NCI-H82 (cell line): ENCODE measurements around the gene IFIT2.
"Not testable (repeated sequence)": the region's sequence is repeated elsewhere in the genome, so short reads cannot be mapped to it uniquely, and the experiment has no call there.

Experiments
- DNase-seq: peaks from one replicate; lab custom pipeline; 2025; lab: John Stamatoyannopoulos, UW

The IFIT2 gene

DNA sequence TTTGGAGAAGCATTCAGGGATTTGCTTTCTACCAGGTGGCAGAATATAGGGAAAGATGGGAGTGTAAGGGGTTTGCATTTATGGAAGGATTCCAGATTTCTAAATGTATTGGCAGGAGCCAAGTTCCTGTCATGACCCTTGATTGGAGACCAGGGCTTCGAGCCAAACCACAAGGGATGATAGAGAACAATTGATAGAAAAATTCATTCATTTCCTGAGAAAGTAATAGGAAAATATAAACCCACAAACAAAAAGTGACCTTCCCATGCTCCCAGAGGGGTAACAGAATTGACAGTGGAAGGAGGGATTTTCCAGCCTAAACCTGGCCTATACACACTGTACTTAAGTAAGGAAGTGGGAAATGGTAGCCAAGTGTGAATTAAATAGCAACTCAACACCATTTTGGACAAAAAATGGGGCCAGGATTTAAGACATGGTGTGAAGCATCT lies 22.4 kb upstream of the IFIT2 start:
- DNase-seq, result no peak

DNA sequence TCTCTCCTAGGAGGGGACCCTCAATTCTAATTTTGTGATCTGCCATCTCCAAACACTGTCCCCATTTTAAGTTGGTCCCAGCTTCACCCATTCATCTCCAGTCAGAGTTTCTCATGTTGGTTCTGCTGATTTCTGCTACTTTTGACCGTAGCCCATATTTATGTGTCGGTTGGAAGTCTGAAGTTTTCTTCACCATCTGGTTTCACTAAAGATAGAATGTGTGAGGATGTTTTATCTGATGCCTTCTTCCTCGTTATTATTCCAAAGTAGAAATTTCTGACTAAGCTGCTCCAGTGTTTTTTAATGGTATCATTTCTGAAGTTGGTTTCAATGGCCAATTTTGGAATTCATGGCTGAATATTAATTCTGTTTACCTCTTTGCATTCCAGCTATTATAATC lies 21.3 kb upstream of the IFIT2 start:
- no peak for DNase-seq

DNA sequence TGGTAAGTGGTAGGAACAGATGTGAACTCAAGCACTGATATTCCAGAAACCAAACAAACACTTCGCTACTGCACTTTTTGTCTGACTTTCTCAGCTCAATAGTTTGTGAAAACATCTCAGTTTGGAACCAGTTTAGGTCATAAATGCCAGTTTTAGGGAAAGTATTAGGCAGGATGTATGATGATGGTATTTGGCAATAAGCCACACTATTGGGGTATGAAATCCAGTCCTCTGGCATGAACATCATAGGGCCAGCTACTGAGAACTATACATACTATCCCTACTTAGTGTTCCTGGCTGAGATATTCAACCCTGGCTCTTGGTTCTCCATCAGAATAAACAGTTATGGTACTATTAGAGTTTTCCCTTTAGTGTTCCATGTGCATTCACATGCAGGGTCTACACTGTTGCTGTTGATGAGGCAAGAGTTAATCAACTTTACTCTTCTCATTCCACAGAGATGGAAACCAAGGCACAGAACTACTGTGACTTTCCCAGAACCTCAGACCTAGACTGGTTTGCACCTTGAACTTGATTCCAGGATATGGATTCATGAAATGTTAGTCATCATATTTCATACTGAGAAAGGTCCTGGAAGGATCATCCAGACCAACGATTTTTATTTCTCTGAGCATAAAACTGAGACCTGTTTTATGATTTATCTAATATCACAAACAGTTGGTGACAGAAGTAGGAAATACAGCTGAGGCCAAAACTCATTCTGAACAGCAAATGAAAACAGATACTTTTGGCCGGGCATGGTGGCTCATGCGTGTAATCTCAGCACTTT lies 20.0 kb upstream of the IFIT2 start:
- no peak for DNase-seq

DNA sequence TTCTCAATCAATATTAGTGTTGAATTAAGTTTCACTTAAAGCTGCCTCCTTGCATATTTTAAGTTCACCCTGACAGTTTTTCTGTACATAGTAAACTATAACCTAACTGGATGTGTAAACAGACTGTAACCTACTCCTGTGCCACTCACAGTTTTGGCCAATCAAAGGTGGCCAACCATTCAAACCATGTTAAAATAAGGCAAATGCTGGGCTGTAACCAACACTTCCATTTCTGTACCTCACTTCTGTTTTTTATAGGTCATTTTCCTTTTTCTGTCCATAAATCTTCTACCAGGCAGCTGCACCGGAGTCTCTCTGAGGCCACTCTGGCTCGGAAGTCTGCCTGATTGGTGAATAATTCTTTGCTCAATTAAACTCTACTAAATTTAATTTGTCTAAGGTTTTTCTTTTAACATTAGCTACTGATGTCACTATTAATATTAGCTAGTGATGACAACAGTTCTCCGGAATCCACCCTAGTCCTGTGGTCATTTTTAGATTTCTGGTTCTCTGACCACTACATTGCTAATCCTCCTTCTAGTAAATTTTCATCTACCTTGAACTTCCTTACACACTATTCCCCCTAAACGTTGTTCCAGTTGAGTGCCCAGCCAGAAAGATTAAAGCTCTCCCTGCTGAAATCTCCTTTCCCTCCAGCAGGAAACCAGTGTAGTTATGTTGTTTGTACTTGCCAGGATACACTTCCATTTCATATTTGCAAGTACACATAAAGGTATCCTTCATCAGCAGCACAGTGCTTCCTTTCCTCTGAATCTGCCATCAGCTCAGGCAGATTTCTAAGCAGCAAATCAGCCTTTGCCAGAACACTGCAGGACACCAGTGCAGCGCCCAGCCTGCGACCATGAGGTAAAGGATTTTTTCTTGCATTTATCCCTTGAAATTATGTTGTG lies 18.6 kb upstream of the IFIT2 start:
- peak; percentile 1 for DNase-seq

GRCh38 chr10:89283936-89284475 lies 17.8 kb upstream of the IFIT2 start:
- DNase-seq, result peak; percentile 1

- not testable (repeated sequence) for DNase-seq
Observed at GRCh38 chr10:89284711-89285110, 17.1 kb upstream of the IFIT2 start.

GRCh38 chr10:89285303-89285702 lies 16.5 kb upstream of the IFIT2 start:
- not testable (repeated sequence) for DNase-seq

DNA sequence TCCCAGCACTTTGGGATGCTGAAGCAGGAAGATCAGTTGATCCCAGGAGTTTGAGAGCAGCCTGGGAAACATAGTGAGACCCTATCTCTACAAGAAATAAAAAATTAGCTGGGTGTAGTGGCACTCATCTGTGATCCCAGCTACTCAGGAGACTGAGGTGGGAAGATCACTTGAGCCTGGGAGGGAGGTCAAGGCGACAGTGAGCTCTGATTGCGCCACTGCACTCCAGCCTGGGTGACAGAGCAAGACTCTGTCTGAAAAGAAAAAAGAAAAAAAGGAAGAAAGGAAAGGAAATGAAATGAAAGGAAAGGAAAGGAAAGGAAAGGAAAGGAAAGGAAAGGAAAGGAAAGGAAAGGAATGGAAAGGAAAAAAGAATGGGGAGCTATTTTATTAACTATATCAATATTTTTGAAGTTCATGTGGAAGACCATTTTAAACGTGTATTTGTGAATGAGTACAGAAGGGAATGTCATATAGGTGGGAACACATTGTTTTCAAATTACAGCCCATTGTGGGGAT lies 7.1 kb upstream of the IFIT2 start:
- no peak for DNase-seq

GRCh38 chr10:89295597-89295996 lies 6.2 kb upstream of the IFIT2 start:
- DNase-seq, result no peak

GRCh38 chr10:89296220-89296648 lies 5.6 kb upstream of the IFIT2 start:
- DNase-seq, result no peak

DNA sequence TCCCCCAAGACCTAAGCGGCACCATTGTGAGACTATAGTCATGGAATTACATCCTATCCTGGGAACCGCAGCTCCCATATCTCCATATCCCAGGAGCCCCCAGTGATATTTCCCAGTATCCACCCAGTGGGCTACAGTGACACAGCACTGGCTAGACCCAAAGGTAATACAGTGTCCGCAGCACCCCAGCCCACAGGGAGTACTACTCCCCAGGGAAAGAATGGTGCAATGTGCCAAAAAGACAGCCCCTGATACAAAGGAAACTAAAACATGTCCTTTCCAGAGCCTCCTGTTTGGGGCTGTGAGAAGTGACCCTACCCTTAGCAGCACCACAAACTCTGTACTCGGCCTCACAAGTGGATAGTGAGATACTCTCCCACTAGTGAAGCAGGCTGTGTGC lies 4.5 kb upstream of the IFIT2 start:
- DNase-seq, result no peak

GRCh38 chr10:89297791-89298190 lies 4.1 kb upstream of the IFIT2 start:
- no peak for DNase-seq

GRCh38 chr10:89299031-89299430 lies 2.8 kb upstream of the IFIT2 start:
- no peak for DNase-seq

GRCh38 chr10:89301232-89301631 lies 614 bp upstream of the IFIT2 start:
- no peak for DNase-seq

DNA sequence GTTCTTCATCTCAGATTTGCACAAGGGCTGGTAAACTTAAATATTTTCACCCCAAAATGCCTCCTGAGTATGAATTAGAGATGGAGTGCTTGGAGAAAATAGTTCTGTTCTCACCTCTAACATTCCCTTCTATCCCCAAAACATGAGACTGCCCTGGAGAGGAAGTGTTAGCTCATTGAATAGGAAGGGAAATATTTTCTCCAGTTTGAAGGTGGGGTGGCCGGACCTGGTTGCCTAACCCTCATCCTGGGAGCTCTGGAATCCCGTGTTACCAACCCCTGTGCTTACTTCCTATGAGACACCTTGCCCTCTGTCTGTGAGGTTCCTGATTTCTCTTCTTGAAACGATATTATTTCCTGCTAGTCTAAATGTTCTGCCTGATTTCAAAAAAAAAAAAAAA lies 779 bp downstream of the IFIT2 start:
- DNase-seq, result no peak

GRCh38 chr10:89303161-89303560 lies 1.3 kb downstream of the IFIT2 start:
- DNase-seq, result no peak

GRCh38 chr10:89304026-89304425 lies 2.2 kb downstream of the IFIT2 start:
- DNase-seq, result no peak

DNA sequence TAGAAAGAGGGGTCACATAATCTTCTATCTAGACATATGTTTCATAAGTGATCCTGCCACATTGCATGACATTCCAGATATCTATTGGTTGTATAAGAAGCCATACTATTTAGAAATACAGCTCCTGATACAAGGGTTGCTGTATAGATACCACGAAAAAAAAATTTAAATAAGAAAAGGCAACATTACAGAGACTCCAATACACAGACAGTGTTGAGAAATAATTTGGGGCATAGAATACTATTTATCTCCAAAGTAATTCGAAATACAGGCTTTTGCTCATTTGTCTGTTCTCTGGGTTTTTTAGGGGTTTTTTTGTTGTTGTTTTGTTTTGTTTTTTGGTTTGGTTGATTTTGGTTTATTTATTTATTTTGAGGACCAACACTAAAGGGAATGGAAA lies 2.6 kb downstream of the IFIT2 start:
- no peak for DNase-seq

GRCh38 chr10:89304925-89305324 lies 3.1 kb downstream of the IFIT2 start:
- DNase-seq, result no peak

DNA sequence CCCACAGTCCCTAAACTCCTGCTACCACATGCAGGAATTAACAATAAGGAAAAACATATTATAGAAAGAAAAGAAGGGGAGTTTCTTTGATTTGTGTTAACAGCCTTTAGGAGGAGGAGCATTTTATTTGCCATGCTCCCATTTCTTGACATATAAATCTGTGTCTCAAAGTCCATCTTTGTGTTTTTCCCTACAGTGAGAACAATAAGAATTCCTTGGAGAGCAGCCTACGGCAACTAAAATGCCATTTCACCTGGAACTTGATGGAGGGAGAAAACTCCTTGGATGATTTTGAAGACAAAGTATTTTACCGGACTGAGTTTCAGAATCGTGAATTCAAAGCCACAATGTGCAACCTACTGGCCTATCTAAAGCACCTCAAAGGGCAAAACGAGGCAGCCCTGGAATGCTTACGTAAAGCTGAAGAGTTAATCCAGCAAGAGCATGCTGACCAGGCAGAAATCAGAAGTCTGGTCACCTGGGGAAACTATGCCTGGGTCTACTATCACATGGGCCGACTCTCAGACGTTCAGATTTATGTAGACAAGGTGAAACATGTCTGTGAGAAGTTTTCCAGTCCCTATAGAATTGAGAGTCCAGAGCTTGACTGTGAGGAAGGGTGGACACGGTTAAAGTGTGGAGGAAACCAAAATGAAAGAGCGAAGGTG lies 4.1 kb downstream of the IFIT2 start:
- no peak for DNase-seq

DNA sequence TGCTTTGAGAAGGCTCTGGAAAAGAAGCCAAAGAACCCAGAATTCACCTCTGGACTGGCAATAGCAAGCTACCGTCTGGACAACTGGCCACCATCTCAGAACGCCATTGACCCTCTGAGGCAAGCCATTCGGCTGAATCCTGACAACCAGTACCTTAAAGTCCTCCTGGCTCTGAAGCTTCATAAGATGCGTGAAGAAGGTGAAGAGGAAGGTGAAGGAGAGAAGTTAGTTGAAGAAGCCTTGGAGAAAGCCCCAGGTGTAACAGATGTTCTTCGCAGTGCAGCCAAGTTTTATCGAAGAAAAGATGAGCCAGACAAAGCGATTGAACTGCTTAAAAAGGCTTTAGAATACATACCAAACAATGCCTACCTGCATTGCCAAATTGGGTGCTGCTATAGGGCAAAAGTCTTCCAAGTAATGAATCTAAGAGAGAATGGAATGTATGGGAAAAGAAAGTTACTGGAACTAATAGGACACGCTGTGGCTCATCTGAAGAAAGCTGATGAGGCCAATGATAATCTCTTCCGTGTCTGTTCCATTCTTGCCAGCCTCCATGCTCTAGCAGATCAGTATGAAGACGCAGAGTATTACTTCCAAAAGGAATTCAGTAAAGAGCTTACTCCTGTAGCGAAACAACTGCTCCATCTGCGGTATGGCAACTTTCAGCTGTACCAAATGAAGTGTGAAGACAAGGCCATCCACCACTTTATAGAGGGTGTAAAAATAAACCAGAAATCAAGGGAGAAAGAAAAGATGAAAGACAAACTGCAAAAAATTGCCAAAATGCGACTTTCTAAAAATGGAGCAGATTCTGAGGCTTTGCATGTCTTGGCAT lies 4.8 kb downstream of the IFIT2 start:
- DNase-seq, result no peak
